A549 (cell line): ENCODE measurements around the gene VSIG1. TPM values are rescaled to one million over a fixed set of nuclear protein-coding genes. Genes with fewer than 3 reads are reported as not detected.

Experiments
- ATAC-seq, 2 experiments: fragments of 200-7000 bp in 1 of 2; fragments of >200 bp in 1 of 2; cut with Nextera tagmentation in 1 of 2; cut with Tn5 transposase in 1 of 2; 3 replicates each; pipeline versions ENCODE4 v1.8.0 to v1.9.1; 2018 to 2020; ENCODE audit warnings: mild to moderate bottlenecking in 1 of 2, moderate library complexity in 1 of 2
- CTCF ChIA-PET: fragments of 300-600 bp; sonication (Branson Sonifier 250); formaldehyde crosslinking; extraction: SDS; loops from one replicate; lab custom pipeline; 2021; ENCODE audit warnings: antibody characterized with exemption, inconsistent platforms; lab: Yijun Ruan, JAX
- POLR2A ChIA-PET: fragments of 350-600 bp; formaldehyde crosslinking; extraction: SDS; loops from one replicate; lab custom pipeline; 2021; ENCODE audit warnings: antibody characterized with exemption, inconsistent platforms; lab: Yijun Ruan, JAX
- DNase-seq, 2 experiments: peaks; one replicate each; pipeline versions ENCODE4 v3.0.0 to v3.0.0-alpha.2; 2011 to 2016; ENCODE audit warnings: low read depth in 1 of 2, low spot score in 1 of 2
- FAIRE-seq: peaks from 2 replicates; lab custom pipeline; 2011; peaks lifted over from hg19 to GRCh38; lab: Jason Lieb, UNC
- H3K27ac ChIP-seq, 2 experiments: fragments of >200 bp; sonication (Bioruptor Twin); formaldehyde crosslinking; 3 replicates each; pipeline ENCODE4 v1.5.1; 2016 to 2017
- H3K4me1 ChIP-seq: fragments of >200 bp; sonication (Bioruptor Twin); formaldehyde crosslinking; 3 replicates; pipeline ENCODE4 v1.6.1; 2016
- H3K4me2 ChIP-seq: fragments of >200 bp; sonication (Bioruptor Twin); formaldehyde crosslinking; 3 replicates; pipeline ENCODE4 v1.6.1; 2016
- H3K4me3 ChIP-seq: fragments of >200 bp; sonication (Bioruptor Twin); formaldehyde crosslinking; 3 replicates; pipeline ENCODE4 v1.5.1; 2016
- H3K9me3 ChIP-seq: fragments of >200 bp; sonication (Bioruptor Twin); formaldehyde crosslinking; 3 replicates; pipeline ENCODE4 v1.6.1; 2016
- ATOH8 ChIP-seq: fragments of 250-450 bp; sonication (Bioruptor Pico); IDR thresholded peaks from 2 replicates; pipeline ENCODE4 v1.5.0; 2020; ENCODE audit warnings: low read depth, mild to moderate bottlenecking, moderate library complexity
- CBX2 ChIP-seq: fragments of 200-600 bp; sonication (generic); IDR thresholded peaks from 2 replicates; pipeline ENCODE4 v1.6.1; 2016; ENCODE audit warnings: low read depth, mild to moderate bottlenecking, borderline replicate concordance
- CHD4 ChIP-seq: fragments of 200-600 bp; sonication (generic); IDR thresholded peaks from 2 replicates; pipeline ENCODE4 v1.6.1; 2016; ENCODE audit warnings: antibody characterized with exemption, mild to moderate bottlenecking, borderline replicate concordance
- EHMT2 ChIP-seq: fragments of 200-600 bp; sonication (generic); IDR thresholded peaks from 2 replicates; pipeline ENCODE4 v1.6.1; 2016; ENCODE audit warnings: antibody characterized with exemption, low read depth, mild to moderate bottlenecking, moderate library complexity
- ESRRA ChIP-seq: fragments of 150-350 bp; IDR thresholded peaks from 2 replicates; pipeline ENCODE4 v1.6.1; 2014; ENCODE audit warnings: mild to moderate bottlenecking, low read length, borderline replicate concordance
- FOSB ChIP-seq: fragments of 250-450 bp; sonication (Bioruptor Pico); IDR thresholded peaks from 2 replicates; pipeline ENCODE4 v1.5.0; 2020; ENCODE audit warnings: mild to moderate bottlenecking, moderate library complexity
- FOXS1 ChIP-seq: fragments of 250-450 bp; sonication (Bioruptor Pico); IDR thresholded peaks from 2 replicates; pipeline ENCODE4 v1.5.0; 2020; ENCODE audit warnings: mild to moderate bottlenecking, moderate library complexity
- GATA3 ChIP-seq: IDR thresholded peaks from 2 replicates; pipeline ENCODE4 v1.6.1; 2012; ENCODE audit warnings: borderline replicate concordance
- HDAC2 ChIP-seq: fragments of 200-600 bp; sonication (generic); IDR thresholded peaks from 2 replicates; pipeline ENCODE4 v1.6.1; 2016
- HEYL ChIP-seq: fragments of 250-450 bp; sonication (Bioruptor Pico); IDR thresholded peaks from 2 replicates; pipeline ENCODE4 v1.8.0; 2021; ENCODE audit warnings: mild to moderate bottlenecking, moderate library complexity
- HOXB13 ChIP-seq: fragments of 250-450 bp; sonication (Bioruptor Pico); IDR thresholded peaks from 2 replicates; pipeline ENCODE4 v1.5.0; 2020; ENCODE audit warnings: low read depth, mild to moderate bottlenecking, moderate library complexity
- HOXB5 ChIP-seq: fragments of 250-450 bp; sonication (Bioruptor Pico); IDR thresholded peaks from 2 replicates; pipeline ENCODE4 v1.5.0; 2020; ENCODE audit warnings: mild to moderate bottlenecking, moderate library complexity
- JUNB ChIP-seq: fragments of >200 bp; sonication (Bioruptor Twin); formaldehyde crosslinking; IDR thresholded peaks from 2 replicates; pipeline ENCODE4 v1.6.1; 2016
- KDM5A ChIP-seq: fragments of 200-600 bp; sonication (generic); IDR thresholded peaks from 2 replicates; pipeline ENCODE4 v1.6.1; 2016; ENCODE audit warnings: antibody characterized with exemption, mild to moderate bottlenecking
- MAFK ChIP-seq: fragments of 450-650 bp; IDR thresholded peaks from 2 replicates; pipeline ENCODE4 v1.6.1; 2014; ENCODE audit not compliant: partially characterized antibody
- MYC ChIP-seq: IDR thresholded peaks from 2 replicates; pipeline ENCODE4 v1.6.1; 2012; ENCODE audit warnings: mild to moderate bottlenecking, inconsistent platforms, low read length, improper control_type of control experiment, borderline replicate concordance
- NPAS2 ChIP-seq: fragments of 250-450 bp; sonication (Bioruptor Pico); IDR thresholded peaks from 2 replicates; pipeline ENCODE4 v1.8.0; 2022; ENCODE audit warnings: mild to moderate bottlenecking, moderate library complexity, borderline replicate concordance
- NR3C1 ChIP-seq: fragments of >200 bp; sonication (Bioruptor Twin); formaldehyde crosslinking; IDR thresholded peaks from 3 replicates; pipeline ENCODE4 v1.6.1; 2017
- PHF8 ChIP-seq: fragments of 200-600 bp; sonication (generic); IDR thresholded peaks from 2 replicates; pipeline ENCODE4 v1.6.1; 2016; ENCODE audit warnings: low read depth, mild to moderate bottlenecking, antibody characterized with exemption, moderate library complexity, borderline replicate concordance
- POLR2A ChIP-seq: IDR thresholded peaks from 2 replicates; pipeline ENCODE4 v1.6.1; 2012; ENCODE audit warnings: mild to moderate bottlenecking, low read length
- POLR2AphosphoS2 ChIP-seq: conservative IDR thresholded peaks from 2 replicates; pipeline ENCODE4 v1.6.1; 2012; ENCODE audit warnings: low read length, improper control_type of control experiment, inconsistent platforms
- RAD21 ChIP-seq, 2 experiments: fragments of >200 bp in 1 of 2; sonication (Bioruptor Twin) in 1 of 2; formaldehyde crosslinking in 1 of 2; IDR thresholded peaks in 1 of 2; conservative IDR thresholded peaks in 1 of 2; 2 replicates in 1 of 2; 3 replicates in 1 of 2; pipeline ENCODE4 v1.6.1; 2012 to 2018; ENCODE audit warnings: inconsistent platforms in 1 of 2
- RCOR1 ChIP-seq: fragments of 150-350 bp; IDR thresholded peaks from 2 replicates; pipeline ENCODE4 v1.6.1; 2014; ENCODE audit warnings: antibody characterized with exemption, low read length, low read depth
- REST ChIP-seq: fragments of 200-600 bp; sonication (generic); IDR thresholded peaks from 2 replicates; pipeline ENCODE4 v1.6.1; 2016; ENCODE audit warnings: antibody characterized with exemption, mild to moderate bottlenecking, moderate library complexity
- RNF2 ChIP-seq: fragments of 200-600 bp; sonication (generic); IDR thresholded peaks from 2 replicates; pipeline ENCODE4 v1.6.1; 2016; ENCODE audit warnings: low read depth, mild to moderate bottlenecking, antibody characterized with exemption, moderate library complexity, borderline replicate concordance
- SMC3 ChIP-seq: fragments of >200 bp; sonication (Bioruptor Twin); formaldehyde crosslinking; IDR thresholded peaks from 3 replicates; pipeline ENCODE4 v1.6.1; 2018; ENCODE audit warnings: inconsistent platforms
- SREBF2 ChIP-seq: fragments of 450-650 bp; IDR thresholded peaks from 2 replicates; pipeline ENCODE4 v1.6.1; 2014; ENCODE audit warnings: mild to moderate bottlenecking, moderate library complexity
- ZSCAN20 ChIP-seq: fragments of 250-450 bp; sonication (Bioruptor Pico); IDR thresholded peaks from 2 replicates; pipeline ENCODE4 v1.8.0; 2022; ENCODE audit warnings: mild to moderate bottlenecking, moderate library complexity
- polyA plus RNA-seq, 4 experiments: library from polyadenylated mRNA; depleted of rRNA in 3 of 4; stranded (reverse); fragments of >200 nt; fragmentation: RNase III in 1 of 4; extraction: RNeasy Plus Mini Kit Qiagen cat#74134 plus additional on column Dnase treatment in 1 of 4; gene quantifications; 2 replicates in 3 of 4; 3 replicates in 1 of 4; pipeline ENCODE4 v1.2.3, GENCODE V29; 2011 to 2017

The VSIG1 gene
- polyA plus RNA-seq, 2 of the 4 experiments (the other 2 are of a cell fraction): 0.17 to 1.2 TPM

- DNase-seq (no peak), ATAC-seq (no peak), FAIRE-seq (peak; percentile 93)
- Histone ChIP-seq H3K4me1 (no peaks in the 10 kb centered on the region), H3K9me3 (no peaks in the 10 kb centered on the region), H3K27ac (no peak overlapping the region), H3K4me3 (no peak overlapping the region), H3K4me2 (no peak overlapping the region)
- CTCF ChIA-PET: no interaction called here
- POLR2A ChIA-PET: no interaction called here
- TF ChIP-seq HDAC2 (no peak), ATOH8 (no peak), GATA3 (no peak), POLR2A (no peak), RAD21 (conservative IDR thresholded peaks at IDR 0.05 in 1 of 2, IDR thresholded peaks at IDR 0.05 in 1 of 2) (no peak), FOXS1 (CRISPR knock-in tag) (no peak), FOSB (CRISPR knock-in tag) (no peak), JUNB (no peak), SMC3 (no peak), RNF2 (no peak), SREBF2 (no peak), KDM5A (no peak), ESRRA (no peak)
Measured at GRCh38 chrX:108053218-108053617, 8.4 kb downstream of the VSIG1 start.

DNA sequence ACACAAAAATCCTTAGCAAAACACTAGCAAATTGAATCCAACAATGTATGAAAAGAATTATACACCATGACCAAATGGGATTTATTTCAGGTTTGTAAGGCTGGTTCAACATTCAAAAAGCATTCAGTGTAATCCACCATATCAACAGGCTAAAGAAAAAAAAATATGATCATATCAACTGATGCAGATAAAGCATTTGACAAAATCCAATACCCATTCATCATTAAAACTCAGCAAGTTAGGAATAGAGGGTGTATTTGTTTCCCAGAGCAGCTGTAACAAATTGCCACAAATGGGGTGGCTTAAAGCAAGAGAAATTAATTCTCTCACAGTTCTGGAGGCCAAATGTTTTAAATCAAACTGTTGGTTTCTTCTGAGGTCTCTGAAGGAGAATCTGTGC lies 10.7 kb downstream of the VSIG1 start:
- Histone ChIP-seq H3K9me3 (no peaks in the 10 kb centered on the region), H3K4me3 (no peak overlapping the region), H3K4me2 (no peak overlapping the region), H3K27ac (no peak overlapping the region), H3K4me1 (no peaks in the 10 kb centered on the region)
- ChIA-PET CTCF (no interaction called here), POLR2A (no interaction called here)
- peak; percentile 68 for FAIRE-seq
- TF ChIP-seq EHMT2: no peak
- no peak for TF ChIP-seq NR3C1
- no peak for TF ChIP-seq POLR2AphosphoS2
- no peak for TF ChIP-seq ATOH8
- TF ChIP-seq SMC3: no peak
- no peak for TF ChIP-seq PHF8
- no peak for TF ChIP-seq MAFK
- no peak for TF ChIP-seq CHD4
- no peak for TF ChIP-seq CBX2
- no peak for TF ChIP-seq REST
- no peak for TF ChIP-seq HEYL
- TF ChIP-seq HOXB5 (CRISPR knock-in tag): no peak
- no peak for TF ChIP-seq RCOR1
- TF ChIP-seq ZSCAN20 (CRISPR knock-in tag): no peak
- no peak for TF ChIP-seq FOXS1 (CRISPR knock-in tag)
- no peak for TF ChIP-seq NPAS2 (CRISPR knock-in tag)
- no peak for TF ChIP-seq MYC
- no peak for TF ChIP-seq RNF2
- TF ChIP-seq HOXB13: no peak
- no peak for DNase-seq
- ATAC-seq: no peak
